NCI-H2227 (cell line): ENCODE data around the gene TMEM208.

Source experiments
- DNase-seq: peaks from one replicate; lab custom pipeline; 2025; ENCODE audit not compliant: unreplicated experiment; lab: John Stamatoyannopoulos, UW

The TMEM208 gene

DNA sequence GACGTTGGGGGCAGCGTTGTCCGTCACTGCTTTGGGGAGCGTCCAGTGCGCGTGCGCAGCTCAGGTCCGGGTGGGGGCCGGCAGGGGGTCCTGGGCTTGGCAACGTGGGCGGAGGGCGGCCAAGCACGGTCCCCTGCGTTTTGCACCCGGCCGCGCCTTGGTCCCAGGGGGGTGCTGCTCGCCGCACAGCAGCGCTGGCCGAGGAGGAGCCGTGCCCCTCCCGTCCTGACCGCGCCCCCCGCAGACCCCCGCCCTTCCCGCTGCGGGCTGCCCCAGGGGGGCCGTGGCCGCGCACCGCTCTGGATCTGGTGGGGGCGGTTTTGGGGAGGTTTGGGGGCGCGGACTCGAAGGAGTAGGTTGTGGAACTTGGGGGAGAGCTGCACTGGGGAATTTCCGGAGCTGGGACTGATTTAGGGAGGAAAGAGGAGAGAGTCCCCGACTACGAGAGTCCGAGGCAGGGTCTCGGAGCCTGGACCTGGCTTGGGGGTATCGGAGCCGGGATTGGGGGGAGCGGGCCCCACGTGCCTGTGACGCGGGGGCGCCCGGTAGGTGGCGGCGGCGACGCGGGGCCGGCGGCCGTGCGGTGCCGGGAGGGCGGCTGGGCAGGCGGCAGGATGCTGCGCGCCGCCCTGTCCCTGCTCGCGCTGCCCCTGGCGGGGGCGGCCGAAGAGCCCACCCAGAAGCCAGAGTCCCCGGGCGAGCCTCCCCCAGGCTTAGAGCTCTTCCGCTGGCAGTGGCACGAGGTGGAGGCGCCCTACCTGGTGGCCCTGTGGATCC lies 21.7 kb downstream of the TMEM208 start, which contains the start of gene SLC9A5:
SLC9A5 (plus strand) TSS at position 579 of the 777 bp plus-strand sequence; CDS start at position 615, 36 bp downstream.
- peak; percentile 45 for DNase-seq

DNA sequence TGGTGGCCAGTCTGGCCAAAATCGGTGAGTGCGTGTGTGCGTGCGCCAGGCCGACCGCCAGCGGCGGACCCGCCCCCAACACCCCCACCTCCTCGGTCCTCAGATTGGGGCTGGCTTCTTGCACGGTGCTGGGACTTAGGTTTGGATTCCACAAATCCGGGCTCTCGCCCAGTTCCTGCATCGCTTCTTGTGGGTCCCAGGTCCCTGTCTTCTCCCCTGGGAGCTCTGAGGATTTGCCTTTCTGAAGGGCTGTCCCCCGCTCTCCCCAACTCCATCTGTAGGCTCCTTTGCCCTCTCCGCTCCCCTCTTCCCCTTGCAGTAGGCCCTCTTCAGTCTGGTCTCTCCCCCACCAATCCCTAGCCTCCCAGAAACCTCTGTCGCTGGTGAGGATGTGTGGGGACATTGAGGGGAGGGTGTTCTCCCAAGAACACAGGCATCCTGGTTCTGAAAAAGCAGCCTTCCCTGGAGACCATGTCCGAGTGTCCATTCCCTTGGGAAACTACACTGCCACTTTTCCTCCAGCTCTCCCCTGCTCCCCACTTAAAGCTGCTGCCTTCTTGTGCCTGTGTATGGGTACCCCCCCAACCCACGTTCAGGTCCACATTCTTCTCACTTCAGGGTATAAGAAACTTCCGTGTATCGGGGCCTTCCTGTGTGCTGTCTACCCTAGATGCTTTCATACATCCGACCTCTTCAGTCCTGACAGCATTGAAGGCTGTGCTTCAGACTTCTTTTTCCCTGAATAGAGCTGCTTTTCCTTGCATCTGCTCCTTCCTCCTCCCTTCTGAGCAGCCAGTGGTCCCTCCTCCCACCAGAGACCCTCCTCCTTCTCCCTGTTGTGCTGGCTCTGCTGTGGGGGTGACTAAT lies 22.5 kb downstream of the TMEM208 start:
- peak; percentile 38 for DNase-seq

DNA sequence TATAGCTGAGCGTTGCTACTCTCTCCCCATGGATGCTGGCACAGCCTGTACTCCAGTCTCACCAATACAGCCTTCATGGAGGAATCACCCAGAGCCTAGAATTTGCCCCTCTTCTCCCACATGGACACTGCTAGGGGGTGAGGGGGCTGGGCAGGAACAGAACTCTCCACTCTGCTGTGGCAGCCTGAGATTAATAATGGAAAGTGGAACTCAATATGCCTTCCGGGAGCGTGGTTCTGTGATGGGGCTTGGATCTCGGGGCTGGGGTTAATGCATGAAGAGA lies 23.1 kb downstream of the TMEM208 start:
- no peak for DNase-seq

DNA sequence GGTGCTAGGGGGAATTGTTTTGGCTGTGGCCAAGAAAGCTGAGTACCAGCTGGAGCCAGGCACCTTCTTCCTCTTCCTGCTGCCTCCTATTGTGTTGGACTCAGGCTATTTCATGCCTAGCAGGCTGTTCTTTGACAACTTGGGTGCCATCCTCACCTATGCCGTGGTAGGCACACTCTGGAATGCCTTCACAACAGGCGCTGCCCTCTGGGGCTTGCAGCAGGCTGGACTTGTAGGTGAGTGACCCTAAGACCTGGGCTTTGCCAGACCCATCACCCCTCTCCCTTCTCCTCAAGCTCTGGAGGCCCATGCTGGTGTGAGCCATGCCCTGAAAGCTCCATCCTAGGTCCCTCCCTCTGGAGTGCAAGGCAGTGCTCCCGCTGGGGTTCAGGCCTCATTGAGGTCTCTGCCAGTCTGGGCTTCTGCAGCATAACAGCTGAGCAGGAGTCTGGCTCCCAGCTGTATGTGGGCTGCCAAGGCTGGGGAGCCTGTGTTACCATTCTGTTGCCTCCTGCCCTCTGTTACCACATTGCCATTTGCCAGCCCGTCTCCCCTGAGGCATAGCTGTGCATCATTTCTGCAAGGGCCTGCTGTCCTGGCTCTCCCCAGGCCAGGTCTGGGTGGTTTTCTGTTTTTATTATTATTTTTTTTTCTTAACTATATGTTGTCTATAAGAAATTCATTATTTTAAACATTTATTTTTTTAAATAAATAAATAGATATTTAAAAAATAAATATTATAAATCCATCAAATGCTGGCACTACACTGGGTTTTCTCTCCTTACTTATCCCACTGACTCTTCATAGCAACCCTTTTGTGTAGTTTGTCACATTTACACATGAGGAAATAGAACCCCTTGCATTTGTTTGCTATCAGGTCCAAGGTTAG lies 25.9 kb downstream of the TMEM208 start:
- no peak for DNase-seq

DNA sequence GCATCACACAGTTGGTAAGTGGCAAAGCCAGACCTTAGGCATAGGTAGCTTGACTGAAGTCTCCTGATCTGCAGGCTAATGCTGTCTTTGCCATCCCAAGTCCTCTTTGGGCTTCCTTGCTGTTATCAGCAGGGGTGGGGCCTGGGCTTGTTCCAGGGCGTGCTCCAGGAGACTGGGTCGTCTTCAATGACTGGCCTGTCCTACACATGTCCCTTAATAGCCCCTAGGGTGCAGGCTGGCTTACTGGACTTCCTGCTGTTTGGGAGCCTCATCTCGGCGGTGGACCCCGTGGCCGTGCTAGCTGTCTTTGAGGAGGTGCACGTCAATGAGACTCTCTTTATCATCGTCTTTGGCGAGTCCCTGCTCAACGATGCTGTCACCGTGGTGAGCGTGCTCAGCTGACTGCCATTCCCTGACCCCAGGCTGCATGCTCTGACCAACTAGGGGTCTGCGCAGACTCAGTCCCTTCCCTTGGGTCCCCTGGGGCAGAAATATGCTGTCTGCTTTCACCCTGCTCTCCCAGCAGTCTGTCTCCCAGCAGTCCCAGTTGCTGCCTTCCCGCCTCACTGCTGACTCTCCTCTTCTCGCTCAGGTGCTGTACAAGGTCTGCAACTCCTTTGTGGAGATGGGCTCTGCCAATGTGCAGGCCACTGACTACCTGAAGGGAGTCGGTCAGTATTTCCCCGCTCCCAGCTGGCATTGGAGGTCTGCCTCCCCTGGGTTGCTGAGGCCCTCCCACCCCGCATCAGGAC lies 28.0 kb downstream of the TMEM208 start:
- no peak for DNase-seq

DNA sequence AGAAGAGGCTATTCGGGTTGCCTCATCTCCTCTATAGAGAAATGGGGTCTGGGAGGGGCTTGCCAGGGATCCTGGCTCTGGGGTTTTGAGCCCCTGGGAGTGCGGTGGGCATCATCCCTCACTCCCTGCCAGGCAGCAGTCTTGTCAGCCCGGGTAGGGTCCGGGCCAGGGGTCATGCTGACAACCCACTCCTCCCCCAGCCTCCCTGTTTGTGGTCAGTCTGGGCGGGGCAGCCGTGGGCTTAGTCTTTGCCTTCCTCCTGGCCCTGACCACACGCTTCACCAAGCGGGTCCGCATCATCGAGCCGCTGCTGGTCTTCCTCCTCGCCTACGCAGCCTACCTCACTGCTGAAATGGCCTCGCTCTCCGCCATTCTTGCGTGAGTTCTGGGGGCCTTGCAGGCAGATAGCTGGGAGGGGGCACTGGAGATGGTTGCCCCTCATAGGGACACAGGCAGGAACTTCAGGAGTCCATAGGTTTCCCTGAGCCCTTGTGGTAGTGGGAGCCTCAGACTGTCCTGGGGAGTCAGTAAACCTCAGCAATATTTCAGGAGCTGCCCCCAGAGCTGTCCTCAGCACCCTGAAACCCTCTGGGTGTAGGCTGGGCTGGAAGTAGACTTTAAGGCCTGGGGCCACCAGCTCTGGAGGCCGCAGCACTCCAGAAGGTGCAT lies 28.8 kb downstream of the TMEM208 start:
- DNase-seq, result no peak

DNA sequence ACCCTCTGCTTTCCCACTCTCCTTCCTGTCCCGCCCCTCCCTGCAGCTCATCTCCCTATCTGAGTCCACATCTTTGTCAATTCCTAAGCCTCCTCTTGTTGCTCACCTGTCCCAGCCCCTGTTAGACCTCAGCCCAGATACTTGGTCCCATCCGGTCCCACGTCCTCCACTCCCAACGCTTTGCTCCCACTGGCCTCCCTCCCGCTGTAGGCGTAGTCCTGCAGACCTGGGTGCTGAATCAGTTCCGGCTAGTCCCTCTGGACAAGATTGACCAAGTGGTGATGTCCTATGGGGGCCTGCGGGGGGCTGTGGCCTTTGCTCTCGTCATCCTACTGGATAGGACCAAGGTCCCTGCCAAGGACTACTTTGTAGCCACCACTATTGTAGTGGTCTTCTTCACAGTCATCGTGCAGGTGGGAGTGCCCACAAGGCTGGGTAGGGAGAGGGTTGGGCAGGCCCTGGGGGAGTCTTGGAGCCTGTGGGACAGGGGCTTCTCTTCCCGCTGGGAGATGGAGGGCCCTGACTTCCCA lies 29.8 kb downstream of the TMEM208 start:
- DNase-seq, result no peak

DNA sequence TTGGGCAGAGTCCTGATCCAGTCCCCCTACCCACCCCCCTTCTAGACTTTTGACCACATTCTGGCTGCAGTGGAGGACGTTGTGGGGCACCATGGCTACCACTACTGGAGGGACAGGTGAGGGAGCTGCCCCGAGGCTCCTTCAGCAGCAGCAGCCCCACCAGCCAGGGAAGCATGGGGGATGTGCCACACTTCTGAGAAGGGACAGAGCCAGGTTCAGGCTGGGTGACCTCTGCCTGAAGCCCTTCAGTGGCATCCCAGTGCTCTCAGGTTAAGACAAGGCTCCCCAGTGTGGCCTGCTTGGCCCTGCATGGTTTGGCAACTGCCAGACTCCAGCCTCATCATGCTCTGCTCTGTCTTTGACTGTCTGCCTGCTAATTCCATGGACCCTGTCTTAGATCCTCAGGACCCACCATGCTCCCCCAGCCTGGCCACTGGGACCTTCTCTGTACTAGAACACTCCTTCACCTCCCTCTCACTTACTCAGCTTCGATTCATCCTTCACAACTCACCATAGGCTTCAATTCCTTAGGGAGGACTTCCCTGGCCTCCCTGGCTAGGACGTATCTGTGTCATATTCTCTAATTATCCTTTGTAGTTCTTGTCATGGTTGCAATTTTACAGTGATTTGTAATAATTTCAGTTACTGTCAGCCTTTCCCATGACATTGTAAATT lies 30.7 kb downstream of the TMEM208 start:
- DNase-seq, result no peak

DNA sequence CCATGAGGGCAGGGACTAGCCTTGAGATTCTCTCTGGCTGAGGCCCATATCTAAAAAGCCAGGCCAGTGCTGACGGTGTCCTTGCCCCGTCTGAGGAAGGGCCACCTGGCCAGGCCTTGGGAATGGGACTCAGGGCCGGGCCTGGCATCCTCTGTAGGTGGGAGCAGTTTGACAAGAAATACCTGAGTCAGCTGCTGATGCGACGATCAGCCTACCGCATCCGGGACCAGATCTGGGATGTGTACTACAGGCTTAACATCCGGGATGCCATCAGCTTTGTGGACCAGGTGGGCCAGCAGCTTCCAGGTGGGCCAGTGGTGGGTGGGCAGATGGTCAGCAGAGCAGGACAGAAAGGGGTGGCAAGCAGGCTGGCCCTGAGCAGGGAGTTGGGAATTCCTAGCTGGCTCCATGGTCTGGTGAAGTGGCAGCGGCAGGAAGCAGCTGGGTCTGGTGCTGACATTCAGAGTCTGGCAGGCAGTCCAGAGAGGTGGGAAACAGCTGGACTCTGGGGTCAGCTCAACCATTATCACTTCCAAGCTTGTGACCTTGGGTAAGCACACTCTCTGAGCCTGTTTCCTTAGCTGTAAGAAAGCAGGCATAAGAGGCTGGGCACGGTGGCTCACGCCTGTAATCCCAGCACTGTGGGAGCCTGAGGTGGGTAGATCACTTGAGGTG lies 31.4 kb downstream of the TMEM208 start:
- no peak for DNase-seq

DNA sequence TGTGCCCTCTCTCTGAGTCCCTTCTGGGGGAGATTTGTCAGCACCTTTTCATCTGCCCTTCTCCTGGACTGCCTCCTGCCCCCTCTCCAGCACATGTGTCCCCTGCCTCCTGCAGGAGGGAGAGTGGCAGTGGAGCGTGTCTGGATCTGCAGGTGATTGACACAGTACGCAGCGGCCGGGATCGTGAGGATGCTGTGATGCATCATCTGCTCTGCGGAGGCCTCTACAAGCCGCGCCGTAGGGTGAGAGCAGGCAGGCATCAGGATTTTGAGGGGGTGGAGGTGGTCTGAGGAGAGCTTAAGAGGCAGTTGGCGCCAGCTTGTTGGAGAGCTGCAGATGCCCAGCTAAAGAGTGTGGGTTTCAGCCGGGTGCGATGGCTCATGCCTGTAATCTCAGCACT lies 32.8 kb downstream of the TMEM208 start:
- peak; percentile 8 for DNase-seq

DNA sequence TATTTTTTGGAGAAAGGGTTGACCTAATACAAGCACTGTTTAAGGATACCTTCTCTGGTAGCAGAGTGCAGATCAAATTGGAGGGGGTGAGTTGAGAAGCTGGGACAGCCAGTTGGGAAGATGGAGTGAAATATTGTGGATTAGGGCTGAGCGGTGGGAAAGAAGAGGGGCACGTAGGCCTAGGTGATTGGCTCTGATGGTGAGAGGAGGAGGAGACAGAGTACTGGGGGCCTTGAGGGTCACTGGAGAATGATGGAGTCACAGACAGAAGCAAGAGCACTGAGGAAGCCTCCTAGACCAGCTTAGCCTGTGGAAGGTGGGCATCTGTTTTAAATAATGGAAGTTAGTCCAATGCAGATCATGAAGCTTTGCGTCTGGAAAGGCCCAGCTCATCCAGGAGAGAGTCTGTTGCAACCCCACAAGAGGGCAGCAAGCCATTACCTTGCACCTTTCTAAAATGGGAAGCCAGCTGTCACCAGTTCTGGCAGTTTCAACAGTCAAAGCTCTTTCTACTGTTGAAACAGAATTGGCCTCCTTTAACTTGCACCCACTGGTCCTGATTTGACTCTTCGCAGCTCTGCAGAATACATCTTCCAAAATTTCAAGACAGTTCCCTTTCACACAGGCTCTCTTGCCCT lies 33.6 kb downstream of the TMEM208 start:
- DNase-seq, result peak; percentile 13

DNA sequence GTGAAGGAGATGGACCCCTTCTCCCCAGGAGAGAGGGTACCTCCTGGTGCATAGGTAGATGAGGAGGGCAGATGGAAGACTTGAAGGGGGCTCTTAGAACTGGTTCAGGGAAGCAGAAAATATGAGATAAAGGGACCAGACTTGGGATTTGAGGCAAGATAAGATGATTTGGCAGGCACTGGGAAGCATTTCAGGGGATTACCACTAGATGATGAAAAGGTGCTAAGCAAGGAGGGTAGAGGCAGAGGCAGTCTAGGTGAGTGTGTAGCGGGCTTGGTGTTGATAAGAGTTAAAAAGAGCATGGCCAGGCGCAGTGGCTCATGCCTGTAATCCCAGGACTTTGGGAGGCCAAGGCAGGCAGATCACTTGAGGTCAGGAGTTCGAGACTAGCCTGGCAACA lies 36.3 kb downstream of the TMEM208 start:
- no peak for DNase-seq

DNA sequence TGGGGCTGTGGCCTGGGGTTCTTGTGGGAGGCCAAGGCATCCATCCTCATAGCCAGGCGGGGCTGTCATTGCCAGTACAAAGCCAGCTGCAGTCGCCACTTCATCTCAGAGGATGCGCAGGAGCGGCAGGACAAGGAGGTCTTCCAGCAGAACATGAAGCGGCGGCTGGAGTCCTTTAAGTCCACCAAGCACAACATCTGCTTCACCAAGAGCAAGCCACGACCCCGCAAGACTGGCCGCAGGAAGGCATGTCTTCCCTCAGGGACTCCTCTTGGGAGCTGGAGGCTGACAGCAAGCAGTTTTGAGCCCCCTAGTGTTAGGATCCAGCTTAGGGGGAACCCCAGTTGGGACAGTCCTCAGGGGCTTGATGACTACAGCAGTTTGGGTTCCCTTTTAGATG lies 37.3 kb downstream of the TMEM208 start:
- DNase-seq, result no peak

DNA sequence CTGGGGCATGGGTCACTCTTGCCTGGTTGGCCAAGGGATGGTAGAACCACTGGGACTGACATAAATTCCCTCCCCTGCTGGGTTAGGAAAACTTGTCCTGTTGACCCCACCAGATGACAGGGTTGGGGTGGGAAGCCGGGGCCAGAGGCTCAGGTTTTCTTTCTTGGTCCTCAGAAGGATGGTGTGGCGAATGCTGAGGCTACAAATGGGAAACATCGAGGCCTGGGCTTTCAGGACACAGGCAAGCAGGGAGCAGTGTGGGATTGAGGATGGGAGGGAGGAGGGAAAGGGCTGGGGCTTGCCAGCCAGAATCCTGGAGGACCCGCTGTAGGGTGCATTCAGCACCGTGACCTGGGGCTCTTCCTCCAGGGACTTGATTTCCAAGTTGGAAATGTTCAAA lies 37.9 kb downstream of the TMEM208 start:
- DNase-seq, result no peak

DNA sequence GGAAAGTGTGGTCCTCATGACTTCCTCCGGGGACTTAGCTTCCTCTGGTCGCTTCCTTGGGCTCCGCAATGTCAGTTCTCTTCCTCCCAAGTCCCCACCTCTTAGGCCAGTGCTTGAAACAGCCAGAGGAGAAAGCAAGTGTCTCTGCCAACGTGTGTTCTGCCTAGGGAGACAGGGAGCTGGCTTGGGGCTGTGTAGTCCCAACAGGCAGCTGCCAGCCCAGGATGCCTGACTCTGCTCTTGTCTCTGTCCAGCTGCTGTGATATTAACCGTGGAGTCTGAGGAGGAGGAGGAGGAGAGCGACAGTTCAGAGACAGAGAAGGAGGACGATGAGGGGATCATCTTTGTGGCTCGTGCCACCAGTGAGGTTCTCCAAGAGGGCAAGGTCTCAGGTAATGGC lies 38.9 kb downstream of the TMEM208 start:
- DNase-seq, result no peak

DNA sequence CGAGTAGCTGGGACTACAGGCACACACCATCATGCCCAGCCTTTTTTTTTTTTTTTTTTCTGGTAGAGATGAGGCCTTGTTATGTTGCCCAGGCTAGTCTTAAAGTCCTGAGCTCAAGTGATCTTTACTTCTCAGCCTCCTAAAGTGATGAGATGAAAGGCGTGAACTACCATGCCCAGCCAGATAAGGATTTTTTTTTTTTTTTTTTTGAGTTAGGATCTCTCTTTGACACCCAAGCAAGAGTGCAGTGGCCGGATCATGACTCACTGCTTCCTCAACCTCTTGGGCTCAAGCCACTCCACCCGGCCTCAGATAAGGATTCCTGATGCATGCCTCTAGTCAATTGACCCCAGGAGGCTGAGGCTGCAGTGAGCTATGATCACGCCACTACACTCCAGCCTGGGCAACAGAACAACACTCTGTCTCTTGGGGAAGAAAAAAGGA lies 41.2 kb downstream of the TMEM208 start:
- no peak for DNase-seq

DNA sequence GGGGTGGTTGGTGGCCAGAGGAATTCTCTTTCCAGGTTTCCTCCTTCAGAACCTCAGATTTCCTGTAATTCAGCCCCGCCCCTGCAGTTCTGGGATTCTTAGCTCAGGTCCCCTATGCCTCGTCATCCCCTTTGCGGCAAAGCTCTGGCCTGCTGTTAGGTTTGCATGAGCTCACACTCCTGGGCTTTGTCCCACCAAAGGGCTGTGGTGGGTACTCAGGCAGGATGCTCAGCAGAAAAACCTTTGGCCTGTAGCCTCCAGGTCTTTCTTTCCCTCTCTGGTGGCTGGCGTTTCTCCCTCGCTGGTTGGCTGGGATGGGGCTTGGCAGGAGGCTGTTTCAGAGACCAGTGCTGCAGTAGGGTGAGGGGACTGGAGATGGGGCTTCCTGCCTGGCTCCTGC lies 42.8 kb downstream of the TMEM208 start:
- no peak for DNase-seq

DNA sequence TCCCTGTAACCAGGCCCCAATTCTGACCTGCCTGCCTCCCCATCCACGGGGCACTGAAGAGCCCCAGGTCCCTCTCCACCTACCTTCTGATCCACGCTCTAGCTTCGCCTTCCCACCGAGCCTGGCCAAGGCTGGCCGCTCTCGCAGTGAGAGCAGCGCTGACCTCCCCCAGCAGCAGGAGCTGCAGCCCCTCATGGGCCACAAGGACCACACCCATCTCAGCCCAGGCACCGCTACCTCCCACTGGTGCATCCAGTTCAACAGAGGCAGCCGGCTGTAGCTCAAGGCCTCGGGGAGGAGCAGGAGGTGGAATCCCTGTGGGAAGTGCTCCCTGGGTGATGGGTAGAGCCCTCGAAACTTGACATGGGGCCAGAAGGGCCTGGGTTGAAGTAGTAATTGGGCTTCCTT lies 44.0 kb downstream of the TMEM208 start:
- DNase-seq, result no peak
